ENCODE measurements around the gene TAF3. TPM values are rescaled to one million over a fixed set of nuclear protein-coding genes. Genes with fewer than 3 reads are reported as not detected.

TAF3 gene
- total and polyA plus RNA-seq, 2 donors (not counting 1 experiment from before 2014, with no cell fraction given): 7.0 to 20.1 TPM

DNA sequence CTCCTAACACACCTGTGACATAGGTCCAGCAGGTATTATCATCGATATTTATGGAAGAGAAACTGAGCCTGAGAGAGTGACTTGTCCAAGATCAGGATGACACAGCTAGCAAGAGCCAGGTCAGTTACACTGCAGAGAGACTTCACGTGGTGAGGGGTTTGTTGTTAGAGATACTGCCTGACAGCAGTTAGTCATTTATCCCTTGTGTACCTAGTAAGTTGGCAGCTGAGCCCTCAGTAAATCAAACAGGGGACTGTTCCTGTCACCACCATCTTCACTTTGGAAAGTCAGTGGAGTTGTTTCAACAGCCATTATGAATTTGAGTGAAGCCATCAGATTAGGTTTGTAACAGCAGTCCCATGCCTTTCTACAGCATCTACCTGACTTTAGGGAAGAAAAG is 148.7 kb downstream of the TAF3 start:
- H3K9me3 Mint-ChIP-seq (ENCODE audit: insufficient read depth): no peaks in the 10 kb centered on the region
- Histone ChIP-seq H3K4me1 (ENCODE audit: control insufficient read depth in 2 of 2, insufficient read depth in 2 of 2, low read length in 2 of 2) (no peaks in the 10 kb centered on the region), H2AFZ (ENCODE audit: insufficient read depth, low read depth, low read length, poor library complexity, severe bottlenecking) (no peak overlapping the region), H3K27me3 (replicated peaks in 1 of 4; ENCODE audit: control extremely low read depth in 1 of 4, control insufficient read depth in 3 of 4, insufficient read depth in 4 of 4, low read length in 3 of 4) (no peaks in the 10 kb centered on the region), H3K79me2 (ENCODE audit: control insufficient read depth, insufficient read depth, low read length) (peaks cover 7% of the 10 kb centered on the region), H3K4me2 (replicated peaks; ENCODE audit: low read depth, low read length, poor library complexity, severe bottlenecking) (no peak overlapping the region), H3K36me3 (replicated peaks in 1 of 2; ENCODE audit: control extremely low read depth in 1 of 2, control insufficient read depth in 1 of 2, extremely low read depth in 1 of 2, insufficient read depth in 2 of 2, low read length in 1 of 2) (peaks cover 0 to 17% of the 10 kb centered on the region in 2 experiments), H3K9me3 (ENCODE audit: control extremely low read depth in 1 of 3, control insufficient read depth in 2 of 3, insufficient read depth in 1 of 3, low read length in 2 of 3) (no peaks in the 10 kb centered on the region), H3K4me3 (ENCODE audit: control extremely low read depth in 1 of 5, extremely low read depth in 1 of 5, insufficient read depth in 1 of 5, low read depth in 2 of 5, low read length in 4 of 5) (no peak overlapping the region), H3K27ac (ENCODE audit: low read length in 2 of 2) (no peak overlapping the region), H4K20me1 (ENCODE audit: control insufficient read depth, insufficient read depth, low read length, poor library complexity, severe bottlenecking) (peaks cover 8% of the 10 kb centered on the region), H3K9ac (ENCODE audit: low read length) (no peak overlapping the region)
- DNase-seq (no peak), ATAC-seq (ENCODE audit: low read depth) (no peak)
- intact Hi-C loops (cut with micrococcal nuclease): no loop called here
- H3K4me3 Mint-ChIP-seq: no peak overlapping the region
- peaks cover 4% of the 10 kb centered on the region for H3K4me1 Mint-ChIP-seq
- TF ChIP-seq EZH2 (IDR thresholded peaks at IDR 0.05; ENCODE audit: borderline replicate concordance, insufficient read depth, low read depth, low read length, poor library complexity, severe bottlenecking): no peak
- TF ChIP-seq, protein P1, sequence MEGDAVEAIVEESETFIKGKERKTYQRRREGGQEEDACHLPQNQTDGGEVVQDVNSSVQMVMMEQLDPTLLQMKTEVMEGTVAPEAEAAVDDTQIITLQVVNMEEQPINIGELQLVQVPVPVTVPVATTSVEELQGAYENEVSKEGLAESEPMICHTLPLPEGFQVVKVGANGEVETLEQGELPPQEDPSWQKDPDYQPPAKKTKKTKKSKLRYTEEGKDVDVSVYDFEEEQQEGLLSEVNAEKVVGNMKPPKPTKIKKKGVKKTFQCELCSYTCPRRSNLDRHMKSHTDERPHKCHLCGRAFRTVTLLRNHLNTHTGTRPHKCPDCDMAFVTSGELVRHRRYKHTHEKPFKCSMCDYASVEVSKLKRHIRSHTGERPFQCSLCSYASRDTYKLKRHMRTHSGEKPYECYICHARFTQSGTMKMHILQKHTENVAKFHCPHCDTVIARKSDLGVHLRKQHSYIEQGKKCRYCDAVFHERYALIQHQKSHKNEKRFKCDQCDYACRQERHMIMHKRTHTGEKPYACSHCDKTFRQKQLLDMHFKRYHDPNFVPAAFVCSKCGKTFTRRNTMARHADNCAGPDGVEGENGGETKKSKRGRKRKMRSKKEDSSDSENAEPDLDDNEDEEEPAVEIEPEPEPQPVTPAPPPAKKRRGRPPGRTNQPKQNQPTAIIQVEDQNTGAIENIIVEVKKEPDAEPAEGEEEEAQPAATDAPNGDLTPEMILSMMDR (IDR thresholded peaks at IDR 0.05): no peak
- H3K27ac Mint-ChIP-seq: no peak overlapping the region
- ChIA-PET POLR2A (no interaction called here), CTCF (no interaction called here)
- whole genome bisulfite sequencing (ENCODE audit: insufficient coverage): no CpG with 5 or more reads among the region's 2 CpGs
- H3K27me3 Mint-ChIP-seq: no peaks in the 10 kb centered on the region

DNA sequence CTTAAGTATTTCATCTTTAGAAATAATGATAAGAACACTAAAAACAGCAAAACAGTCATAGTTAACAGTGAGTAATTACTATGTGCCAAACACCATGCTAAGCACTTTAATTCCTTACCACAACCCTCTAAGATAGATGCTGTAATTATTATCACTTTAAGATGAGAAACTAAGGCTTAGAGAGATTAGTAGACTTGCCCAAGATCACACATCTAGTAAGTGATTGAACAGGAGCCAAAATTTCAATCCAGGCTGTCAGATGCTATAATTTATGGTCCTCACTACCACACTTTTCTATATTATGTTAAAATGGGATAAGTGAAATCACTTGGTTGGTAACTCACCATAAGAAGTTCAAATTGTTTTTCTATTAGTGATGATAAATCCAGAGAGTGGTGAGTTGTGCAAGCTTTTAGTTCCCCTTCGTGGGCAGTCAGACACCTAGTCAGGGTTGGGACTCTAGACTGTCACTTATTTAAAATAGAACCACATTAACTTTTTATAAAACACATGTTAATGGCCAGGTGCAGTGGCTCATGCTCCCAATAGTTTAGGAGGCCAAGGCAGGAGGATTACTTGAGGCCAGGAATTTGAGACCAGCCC is 150.3 kb downstream of the TAF3 start:
- ATAC-seq (ENCODE audit: low read depth): no peak
- H3K4me1 Mint-ChIP-seq: peaks cover 4% of the 10 kb centered on the region
- H3K9ac ChIP-seq (ENCODE audit: low read length): no peak overlapping the region

More for the DNA sequence above, 150.3 kb downstream of the TAF3 start:
- Mint-ChIP-seq H3K27ac (no peak overlapping the region), H3K27me3 (no peaks in the 10 kb centered on the region), H3K9me3 (ENCODE audit: insufficient read depth) (no peaks in the 10 kb centered on the region), H3K4me3 (no peak overlapping the region)
- no peak for TF ChIP-seq EZH2 (IDR thresholded peaks at IDR 0.05; ENCODE audit: borderline replicate concordance, insufficient read depth, low read depth, low read length, poor library complexity, severe bottlenecking)
- TF ChIP-seq, protein P1 (IDR thresholded peaks at IDR 0.05): no peak
- H3K4me3 ChIP-seq (ENCODE audit: control extremely low read depth in 1 of 5, extremely low read depth in 1 of 5, insufficient read depth in 1 of 5, low read depth in 2 of 5, low read length in 4 of 5): no peak overlapping the region
- H2AFZ ChIP-seq (ENCODE audit: insufficient read depth, low read depth, low read length, poor library complexity, severe bottlenecking): no peak overlapping the region
- no peak overlapping the region for H3K4me2 ChIP-seq (replicated peaks; ENCODE audit: low read depth, low read length, poor library complexity, severe bottlenecking)
- no peaks in the 10 kb centered on the region for H3K4me1 ChIP-seq (ENCODE audit: control insufficient read depth in 2 of 2, insufficient read depth in 2 of 2, low read length in 2 of 2)
- intact Hi-C loops (cut with micrococcal nuclease): no loop called here
- POLR2A ChIA-PET: no interaction called here
- peaks cover 8% of the 10 kb centered on the region for H4K20me1 ChIP-seq (ENCODE audit: control insufficient read depth, insufficient read depth, low read length, poor library complexity, severe bottlenecking)
- CTCF ChIA-PET: no interaction called here
- H3K36me3 ChIP-seq (replicated peaks in 1 of 2; ENCODE audit: control extremely low read depth in 1 of 2, control insufficient read depth in 1 of 2, extremely low read depth in 1 of 2, insufficient read depth in 2 of 2, low read length in 1 of 2): peaks cover 0 to 19% of the 10 kb centered on the region in 2 experiments
- no peak for DNase-seq
- H3K27me3 ChIP-seq (replicated peaks in 1 of 4; ENCODE audit: control extremely low read depth in 1 of 4, control insufficient read depth in 3 of 4, insufficient read depth in 4 of 4, low read length in 3 of 4): no peaks in the 10 kb centered on the region
- H3K27ac ChIP-seq (ENCODE audit: low read length in 2 of 2): no peak overlapping the region
- WGBS (ENCODE audit: insufficient coverage): no CpG with 5 or more reads among the region's 1 CpG
- peaks cover 5% of the 10 kb centered on the region for H3K79me2 ChIP-seq (ENCODE audit: control insufficient read depth, insufficient read depth, low read length)
- no peaks in the 10 kb centered on the region for H3K9me3 ChIP-seq (ENCODE audit: control extremely low read depth in 1 of 3, control insufficient read depth in 2 of 3, insufficient read depth in 1 of 3, low read length in 2 of 3)
